Ammon's horn (tissue), 1 donor: ENCODE data around the gene GLRA2.

Experiments
- DNase-seq: peaks from one replicate; pipeline ENCODE4 v3.0.0-alpha.2; 2016; ENCODE audit warnings: low spot score

The GLRA2 gene

GRCh38 chrX:14700982-14701381 lies 171.6 kb downstream of the GLRA2 start:
- DNase-seq, result no peak

DNA sequence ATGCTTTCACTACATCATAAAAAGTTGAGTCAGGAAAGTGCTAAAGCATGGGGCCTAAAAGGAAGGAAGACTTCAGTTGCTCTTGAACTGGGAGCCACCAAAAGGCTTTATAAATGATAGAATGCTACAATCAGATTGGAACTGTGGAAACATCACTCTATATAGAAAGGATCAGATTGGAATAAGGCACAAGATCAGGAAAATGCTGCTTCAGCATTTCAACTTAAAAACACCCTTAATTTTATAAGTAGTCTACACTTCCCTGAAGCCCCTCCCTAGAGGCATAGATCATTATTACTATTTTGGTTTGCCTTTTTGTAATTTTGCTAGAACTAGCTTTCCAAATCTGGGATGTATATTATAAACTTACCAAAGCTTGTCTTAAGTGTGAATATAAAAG lies 172.8 kb downstream of the GLRA2 start:
- no peak for DNase-seq

- no peak for DNase-seq
Measured at GRCh38 chrX:14712096-14712495, 182.8 kb downstream of the GLRA2 start.

- DNase-seq, result no peak
Measured at GRCh38 chrX:14717949-14718348, 188.6 kb downstream of the GLRA2 start.

- DNase-seq, result no peak
Measured at GRCh38 chrX:14718403-14718802, 189.1 kb downstream of the GLRA2 start.

- DNase-seq, result no peak
Measured at GRCh38 chrX:14729058-14729457, 199.7 kb downstream of the GLRA2 start.

- DNase-seq, result no peak
Measured at GRCh38 chrX:14738643-14739042, 209.3 kb downstream of the GLRA2 start.

GRCh38 chrX:14753441-14753840 lies 224.1 kb downstream of the GLRA2 start:
- DNase-seq, result no peak

GRCh38 chrX:14758029-14758491 lies 228.7 kb downstream of the GLRA2 start:
- no peak for DNase-seq

DNA sequence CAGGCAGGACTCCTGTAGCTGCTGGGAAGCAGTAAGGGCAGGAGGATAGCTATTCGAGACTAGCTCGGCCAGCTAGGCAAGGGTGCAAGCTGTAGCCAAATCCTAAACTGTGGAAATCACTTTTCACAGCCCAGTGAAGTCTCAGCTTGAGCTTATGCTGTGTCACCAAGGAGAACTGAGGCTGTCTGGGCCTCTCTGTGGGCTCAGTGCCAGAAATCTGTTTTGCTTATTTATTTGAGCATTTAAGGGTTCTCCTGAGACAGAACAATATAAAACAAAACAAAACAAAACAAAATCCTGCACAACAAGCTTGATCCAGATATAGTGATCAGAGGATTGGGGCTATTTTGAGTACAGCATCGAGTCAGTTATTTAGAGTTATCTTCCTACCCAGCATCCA lies 246.1 kb downstream of the GLRA2 start:
- DNase-seq, result no peak

GRCh38 chrX:14776901-14777300 lies 247.6 kb downstream of the GLRA2 start:
- DNase-seq, result no peak

DNA sequence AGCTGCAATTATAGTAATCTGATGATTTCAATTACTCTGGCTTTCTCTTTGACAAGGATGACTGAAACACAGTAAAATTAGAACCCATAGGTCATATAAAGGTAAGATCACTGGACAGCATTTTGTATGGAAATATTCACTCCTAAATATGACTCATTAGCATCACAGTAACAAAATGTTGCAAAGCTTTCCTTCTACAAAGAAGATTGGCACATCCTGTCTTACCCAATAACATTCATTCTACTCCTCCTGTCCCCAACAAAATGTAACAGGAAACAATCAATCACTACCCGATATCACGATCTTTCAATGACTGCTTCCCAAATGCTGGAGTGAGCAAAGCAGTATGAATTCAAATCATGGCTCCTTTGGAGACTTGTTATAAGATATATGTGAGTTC lies 248.2 kb downstream of the GLRA2 start:
- DNase-seq, result no peak

DNA sequence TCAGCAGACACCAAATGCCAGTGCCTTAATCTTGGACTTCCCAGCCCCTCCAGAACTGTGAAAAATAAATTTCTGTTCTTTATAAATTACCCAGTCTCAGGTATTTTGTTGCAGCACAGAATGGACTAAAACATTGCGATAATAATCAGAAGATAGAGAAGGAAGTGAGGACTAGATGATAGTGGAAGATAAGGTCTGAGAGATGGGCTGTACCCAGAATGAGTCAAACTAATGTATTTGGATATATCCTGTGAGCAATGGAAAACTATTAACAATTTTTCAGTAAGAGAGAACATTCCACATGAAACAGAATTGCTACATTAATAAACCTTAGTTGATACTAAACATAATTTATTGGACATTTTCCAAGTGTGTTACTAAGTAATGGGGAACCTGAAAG lies 250.2 kb downstream of the GLRA2 start:
- DNase-seq, result no peak
